HEK293 (cell line): Measurements from ENCODE around the gene SCPEP1.

Experiments used
- CTCF ChIA-PET: fragments of 350-600 bp; formaldehyde crosslinking; extraction: SDS; loops from one replicate; lab custom pipeline; 2021; ENCODE audit warnings: antibody characterized with exemption; lab: Yijun Ruan, JAX
- POLR2A ChIA-PET: fragments of 300-600 bp; formaldehyde crosslinking; extraction: SDS; loops from one replicate; lab custom pipeline; 2020; ENCODE audit warnings: antibody characterized with exemption, inconsistent platforms; lab: Yijun Ruan, JAX
- H3K27ac ChIP-seq: fragments of 200-500 bp; sonication (Bioruptor generic); 2 replicates; pipeline ENCODE4 v1.5.1; 2014; ENCODE audit warnings: low read depth, low read length, control low read depth, inconsistent platforms; ENCODE audit errors: extremely low read depth
- H3K36me3 ChIP-seq, 2 experiments: fragments of 200-500 bp in 1 of 2; sonication (Bioruptor generic) in 1 of 2; 1 replicate in 1 of 2; 2 replicates in 1 of 2; pipeline ENCODE4 v1.5.1; 2014 to 2017; ENCODE audit warnings: inconsistent platforms in 2 of 2, low read length in 2 of 2; ENCODE audit not compliant: control insufficient read depth in 2 of 2, insufficient read depth in 1 of 2
- H3K4me1 ChIP-seq: fragments of 200-500 bp; sonication (Bioruptor generic); 2 replicates; pipeline ENCODE4 v1.5.1; 2014; ENCODE audit warnings: mild to moderate bottlenecking, low read length, inconsistent platforms; ENCODE audit not compliant: control insufficient read depth, insufficient read depth
- H3K4me3 ChIP-seq: 2 replicates; pipeline ENCODE4 v1.5.1; 2011; ENCODE audit warnings: low read depth, mild to moderate bottlenecking, control low read depth, low read length, moderate library complexity
- H3K9me3 ChIP-seq: fragments of 200-500 bp; sonication (Bioruptor generic); 2 replicates; pipeline ENCODE4 v1.5.1; 2014; ENCODE audit warnings: low read depth, low read length, inconsistent platforms; ENCODE audit not compliant: control insufficient read depth, insufficient read depth
- OVOL3 ChIP-seq: fragments of 450-650 bp; formaldehyde crosslinking; IDR thresholded peaks from 2 replicates; pipeline ENCODE4 v1.5.1; 2016; ENCODE audit warnings: missing biosample characterization, missing genetic modification characterization
- PRDM2 ChIP-seq: fragments of 450-650 bp; formaldehyde crosslinking; IDR thresholded peaks from 2 replicates; pipeline ENCODE4 v1.5.1; 2016; ENCODE audit warnings: missing biosample characterization, missing genetic modification characterization, borderline replicate concordance
- RBAK ChIP-seq: fragments of 450-650 bp; formaldehyde crosslinking; IDR thresholded peaks from 2 replicates; pipeline ENCODE4 v1.5.1; 2016; ENCODE audit warnings: missing biosample characterization, missing genetic modification characterization
- SCRT2 ChIP-seq: fragments of 450-650 bp; formaldehyde crosslinking; IDR thresholded peaks from 2 replicates; pipeline ENCODE4 v1.5.1; 2016; ENCODE audit warnings: missing biosample characterization, missing genetic modification characterization
- YY2 ChIP-seq: fragments of 450-650 bp; formaldehyde crosslinking; IDR thresholded peaks from 2 replicates; pipeline ENCODE4 v1.5.1; 2016; ENCODE audit warnings: missing biosample characterization, missing genetic modification characterization
- ZFHX2 ChIP-seq: fragments of 450-650 bp; formaldehyde crosslinking; conservative IDR thresholded peaks from 2 replicates; pipeline ENCODE4 v1.5.1; 2016; ENCODE audit warnings: missing biosample characterization, missing genetic modification characterization
- ZNF174 ChIP-seq: fragments of 450-650 bp; formaldehyde crosslinking; IDR thresholded peaks from 2 replicates; pipeline ENCODE4 v1.5.0; 2017; ENCODE audit warnings: missing biosample characterization, mild to moderate bottlenecking, missing genetic modification characterization
- ZNF266 ChIP-seq: fragments of 450-650 bp; formaldehyde crosslinking; IDR thresholded peaks from 2 replicates; pipeline ENCODE4 v1.5.1; 2016; ENCODE audit warnings: missing biosample characterization, missing genetic modification characterization, low read depth
- ZNF335 ChIP-seq: fragments of 450-650 bp; formaldehyde crosslinking; conservative IDR thresholded peaks from 2 replicates; pipeline ENCODE4 v1.5.1; 2016; ENCODE audit warnings: missing biosample characterization, missing genetic modification characterization
- ZNF350 ChIP-seq: fragments of 450-650 bp; formaldehyde crosslinking; IDR thresholded peaks from 2 replicates; pipeline ENCODE4 v1.5.0; 2017; ENCODE audit warnings: missing biosample characterization, mild to moderate bottlenecking, missing genetic modification characterization
- ZNF354C ChIP-seq: fragments of 450-650 bp; formaldehyde crosslinking; IDR thresholded peaks from 2 replicates; pipeline ENCODE4 v1.5.1; 2016; ENCODE audit warnings: missing biosample characterization, missing genetic modification characterization, low read depth, borderline replicate concordance
- ZNF394 ChIP-seq: fragments of 450-650 bp; formaldehyde crosslinking; IDR thresholded peaks from 2 replicates; pipeline ENCODE4 v1.5.1; 2016; ENCODE audit warnings: missing biosample characterization, missing genetic modification characterization, mild to moderate bottlenecking, moderate library complexity, borderline replicate concordance
- ZNF473 ChIP-seq: fragments of 450-650 bp; formaldehyde crosslinking; IDR thresholded peaks from 2 replicates; pipeline ENCODE4 v1.5.1; 2017; ENCODE audit warnings: missing biosample characterization, missing genetic modification characterization
- ZNF585B ChIP-seq: fragments of 450-650 bp; formaldehyde crosslinking; IDR thresholded peaks from 2 replicates; pipeline ENCODE4 v1.5.1; 2016; ENCODE audit warnings: missing biosample characterization, missing genetic modification characterization
- ZNF623 ChIP-seq: fragments of 450-650 bp; formaldehyde crosslinking; IDR thresholded peaks from 2 replicates; pipeline ENCODE4 v1.5.1; 2016; ENCODE audit warnings: missing biosample characterization, missing genetic modification characterization
- ZNF664 ChIP-seq: fragments of 450-650 bp; formaldehyde crosslinking; IDR thresholded peaks from 2 replicates; pipeline ENCODE4 v1.5.1; 2016; ENCODE audit warnings: missing biosample characterization, missing genetic modification characterization
- ZNF768 ChIP-seq: fragments of 450-650 bp; formaldehyde crosslinking; IDR thresholded peaks from 2 replicates; pipeline ENCODE4 v1.5.1; 2018; ENCODE audit warnings: missing biosample characterization, mild to moderate bottlenecking, missing genetic modification characterization
- TF ChIP-seq, protein P1 (sequence below): fragments of 450-650 bp; formaldehyde crosslinking; IDR thresholded peaks from 2 replicates; pipeline ENCODE4 v1.5.1; 2016; ENCODE audit warnings: missing biosample characterization, missing genetic modification characterization
- TF ChIP-seq, protein P2 (sequence below): fragments of 450-650 bp; formaldehyde crosslinking; IDR thresholded peaks from 2 replicates; pipeline ENCODE4 v1.5.1; 2016; ENCODE audit warnings: missing biosample characterization, missing genetic modification characterization

Gene SCPEP1

GRCh38 chr17:56992364-56992763 is 14.4 kb downstream of the SCPEP1 start (continued):
- TF ChIP-seq, protein P1, sequence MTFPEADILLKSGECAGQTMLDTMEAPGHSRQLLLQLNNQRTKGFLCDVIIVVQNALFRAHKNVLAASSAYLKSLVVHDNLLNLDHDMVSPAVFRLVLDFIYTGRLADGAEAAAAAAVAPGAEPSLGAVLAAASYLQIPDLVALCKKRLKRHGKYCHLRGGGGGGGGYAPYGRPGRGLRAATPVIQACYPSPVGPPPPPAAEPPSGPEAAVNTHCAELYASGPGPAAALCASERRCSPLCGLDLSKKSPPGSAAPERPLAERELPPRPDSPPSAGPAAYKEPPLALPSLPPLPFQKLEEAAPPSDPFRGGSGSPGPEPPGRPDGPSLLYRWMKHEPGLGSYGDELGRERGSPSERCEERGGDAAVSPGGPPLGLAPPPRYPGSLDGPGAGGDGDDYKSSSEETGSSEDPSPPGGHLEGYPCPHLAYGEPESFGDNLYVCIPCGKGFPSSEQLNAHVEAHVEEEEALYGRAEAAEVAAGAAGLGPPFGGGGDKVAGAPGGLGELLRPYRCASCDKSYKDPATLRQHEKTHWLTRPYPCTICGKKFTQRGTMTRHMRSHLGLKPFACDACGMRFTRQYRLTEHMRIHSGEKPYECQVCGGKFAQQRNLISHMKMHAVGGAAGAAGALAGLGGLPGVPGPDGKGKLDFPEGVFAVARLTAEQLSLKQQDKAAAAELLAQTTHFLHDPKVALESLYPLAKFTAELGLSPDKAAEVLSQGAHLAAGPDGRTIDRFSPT: no peak
- no peak for TF ChIP-seq YY2
- TF ChIP-seq ZNF266 (tag by site-specific recombination): no peak
- no peak for TF ChIP-seq ZNF473 (tag by site-specific recombination)
- TF ChIP-seq ZNF174 (tag by site-specific recombination): no peak

- peaks cover 5 to 76% of the 10 kb centered on the region in 2 experiments for H3K36me3 ChIP-seq
- CTCF ChIA-PET: interaction anchor here (0.6 kb wide), 1 partner anchor 728 kb away, joined by 3 read pairs; no protein-coding TSS in a partner anchor
- H3K4me1 ChIP-seq: no peaks in the 10 kb centered on the region
- POLR2A ChIA-PET: no interaction called here
- no peak overlapping the region for H3K4me3 ChIP-seq
- TF ChIP-seq, protein P2, sequence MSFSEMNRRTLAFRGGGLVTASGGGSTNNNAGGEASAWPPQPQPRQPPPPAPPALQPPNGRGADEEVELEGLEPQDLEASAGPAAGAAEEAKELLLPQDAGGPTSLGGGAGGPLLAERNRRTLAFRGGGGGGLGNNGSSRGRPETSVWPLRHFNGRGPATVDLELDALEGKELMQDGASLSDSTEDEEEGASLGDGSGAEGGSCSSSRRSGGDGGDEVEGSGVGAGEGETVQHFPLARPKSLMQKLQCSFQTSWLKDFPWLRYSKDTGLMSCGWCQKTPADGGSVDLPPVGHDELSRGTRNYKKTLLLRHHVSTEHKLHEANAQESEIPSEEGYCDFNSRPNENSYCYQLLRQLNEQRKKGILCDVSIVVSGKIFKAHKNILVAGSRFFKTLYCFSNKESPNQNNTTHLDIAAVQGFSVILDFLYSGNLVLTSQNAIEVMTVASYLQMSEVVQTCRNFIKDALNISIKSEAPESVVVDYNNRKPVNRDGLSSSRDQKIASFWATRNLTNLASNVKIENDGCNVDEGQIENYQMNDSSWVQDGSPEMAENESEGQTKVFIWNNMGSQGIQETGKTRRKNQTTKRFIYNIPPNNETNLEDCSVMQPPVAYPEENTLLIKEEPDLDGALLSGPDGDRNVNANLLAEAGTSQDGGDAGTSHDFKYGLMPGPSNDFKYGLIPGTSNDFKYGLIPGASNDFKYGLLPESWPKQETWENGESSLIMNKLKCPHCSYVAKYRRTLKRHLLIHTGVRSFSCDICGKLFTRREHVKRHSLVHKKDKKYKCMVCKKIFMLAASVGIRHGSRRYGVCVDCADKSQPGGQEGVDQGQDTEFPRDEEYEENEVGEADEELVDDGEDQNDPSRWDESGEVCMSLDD: no peak
- TF ChIP-seq ZFHX2: no peak
- no peak for TF ChIP-seq ZNF350 (tag by site-specific recombination)
- TF ChIP-seq ZNF354C (tag by site-specific recombination): no peak
- TF ChIP-seq ZNF623 (tag by site-specific recombination): no peak
- TF ChIP-seq ZNF768 (tag by site-specific recombination): no peak
- H3K27ac ChIP-seq: no peak overlapping the region
- no peaks in the 10 kb centered on the region for H3K9me3 ChIP-seq
Observed at GRCh38 chr17:56994009-56994792, 16.3 kb downstream of the SCPEP1 start.

- ChIA-PET POLR2A (no interaction called here), CTCF (interaction anchor here (1.3 kb wide), 1 partner anchor 12 kb away, joined by 3 read pairs; no protein-coding TSS in a partner anchor)
- Histone ChIP-seq H3K27ac (no peak overlapping the region), H3K9me3 (no peaks in the 10 kb centered on the region), H3K4me1 (no peaks in the 10 kb centered on the region), H3K4me3 (no peak overlapping the region), H3K36me3 (peaks cover 2 to 78% of the 10 kb centered on the region in 2 experiments)
- TF ChIP-seq PRDM2 (tag by site-specific recombination) (no peak), OVOL3 (tag by site-specific recombination) (no peak), ZNF174 (tag by site-specific recombination) (no peak), RBAK (tag by site-specific recombination) (no peak), ZNF585B (no peak), ZNF394 (tag by site-specific recombination) (no peak), ZNF335 (tag by site-specific recombination) (no peak), SCRT2 (no peak), ZNF354C (tag by site-specific recombination) (no peak), ZNF664 (no peak)
Observed at GRCh38 chr17:56995766-56996165, 17.8 kb downstream of the SCPEP1 start.
